Neural progenitor cell (in vitro differentiated cells): ENCODE results near the gene PSAPL1. TPM values are rescaled to one million over a fixed set of nuclear protein-coding genes. Genes with fewer than 3 reads are reported as not detected.

Source experiments
- DNase-seq: peaks from one replicate; pipeline ENCODE4 v3.0.0-alpha.2; 2016; ENCODE audit warnings: low spot score
- H2AFZ ChIP-seq: fragments of 200-600 bp; sonication (generic); replicated peaks from 2 replicates; pipeline ENCODE4 v1.6.1; 2016; ENCODE audit warnings: antibody characterized with exemption
- H3F3A ChIP-seq: fragments of 200-600 bp; sonication (generic); 2 replicates; pipeline ENCODE4 v1.6.1; 2016; ENCODE audit warnings: antibody characterized with exemption, low read depth
- H3K27ac ChIP-seq: fragments of 200-600 bp; sonication (generic); 2 replicates; pipeline ENCODE4 v1.5.1; 2016; ENCODE audit warnings: mild to moderate bottlenecking
- H3K27me3 ChIP-seq: fragments of 200-600 bp; sonication (generic); 2 replicates; pipeline ENCODE4 v1.6.1; 2016; ENCODE audit warnings: mild to moderate bottlenecking, moderate library complexity
- H3K36me3 ChIP-seq: fragments of 200-600 bp; sonication (generic); 2 replicates; pipeline ENCODE4 v1.5.1; 2016
- H3K4me1 ChIP-seq: fragments of 200-600 bp; sonication (generic); 2 replicates; pipeline ENCODE4 v1.6.1; 2016; ENCODE audit warnings: mixed run types
- H3K4me2 ChIP-seq: fragments of 200-600 bp; sonication (generic); 2 replicates; pipeline ENCODE4 v1.6.1; 2016
- H3K4me3 ChIP-seq: fragments of 200-600 bp; sonication (generic); 2 replicates; pipeline ENCODE4 v1.5.1; 2016
- H3K79me2 ChIP-seq: fragments of 200-600 bp; sonication (generic); 2 replicates; pipeline ENCODE4 v1.6.1; 2016; ENCODE audit warnings: low read depth
- H3K9ac ChIP-seq: fragments of 200-600 bp; sonication (generic); 2 replicates; pipeline ENCODE4 v1.6.1; 2016
- H3K9me3 ChIP-seq: fragments of 200-600 bp; sonication (generic); 2 replicates; pipeline ENCODE4 v1.5.1; 2016; ENCODE audit warnings: low read depth
- H4K20me1 ChIP-seq: fragments of 200-600 bp; sonication (generic); 2 replicates; pipeline ENCODE4 v1.6.1; 2016; ENCODE audit warnings: low read depth
- H3K27ac Mint-ChIP-seq: 3 replicates; pipeline ENCODE4 v1.8.0; 2021; ENCODE audit warnings: mixed read lengths
- H3K27me3 Mint-ChIP-seq: 2 replicates; pipeline ENCODE4 v1.8.0; 2022; ENCODE audit warnings: low read depth, mild to moderate bottlenecking, inconsistent platforms, moderate library complexity, mixed read lengths; ENCODE audit not compliant: insufficient read depth
- H3K36me3 Mint-ChIP-seq: 3 replicates; pipeline ENCODE4 v1.8.0; 2021; ENCODE audit warnings: mixed read lengths
- H3K4me1 Mint-ChIP-seq: 3 replicates; pipeline ENCODE4 v1.8.0; 2021; ENCODE audit warnings: mixed read lengths
- H3K4me3 Mint-ChIP-seq: 3 replicates; pipeline ENCODE4 v1.8.0; 2021; ENCODE audit warnings: mild to moderate bottlenecking, moderate library complexity, mixed read lengths
- H3K9me3 Mint-ChIP-seq: 3 replicates; pipeline ENCODE4 v1.8.0; 2020; ENCODE audit warnings: mixed read lengths
- EZH2 ChIP-seq: fragments of 200-600 bp; sonication (generic); IDR thresholded peaks from 2 replicates; pipeline ENCODE4 v1.6.1; 2017; ENCODE audit warnings: antibody characterized with exemption, mild to moderate bottlenecking, moderate library complexity
- EZH2phosphoT487 ChIP-seq: fragments of 200-600 bp; sonication (generic); IDR thresholded peaks from 2 replicates; pipeline ENCODE4 v1.6.1; 2017; ENCODE audit warnings: antibody characterized with exemption
- total RNA-seq: library from RNA; depleted of rRNA; stranded (reverse); fragments of >200 nt; gene quantifications from 2 replicates; pipeline ENCODE4 v1.2.3, GENCODE V29; 2015; ENCODE audit warnings: low replicate concordance
- TF ChIP-seq, protein P1 (sequence below): fragments of 200-600 bp; sonication (generic); IDR thresholded peaks from 2 replicates; pipeline ENCODE4 v1.5.1; 2017; ENCODE audit warnings: antibody characterized with exemption, mild to moderate bottlenecking

Gene PSAPL1
- total RNA-seq, 1 donor from 2014 or later, result not detected

GRCh38 chr4:7397206-7398103, 37.3 kb downstream of the PSAPL1 start:
- no peaks in the 10 kb centered on the region for H3K36me3 Mint-ChIP-seq
- Histone ChIP-seq H3F3A (peaks cover 16% of the 10 kb centered on the region), H3K4me1 (peaks cover 48% of the 10 kb centered on the region), H4K20me1 (no peaks in the 10 kb centered on the region), H3K27me3 (no peaks in the 10 kb centered on the region), H2AFZ (no peak overlapping the region), H3K79me2 (no peaks in the 10 kb centered on the region), H3K4me3 (no peak overlapping the region), H3K36me3 (no peaks in the 10 kb centered on the region), H3K27ac (peak overlapping the region; percentile 85), H3K4me2 (peak overlapping the region; percentile 28), H3K9me3 (no peaks in the 10 kb centered on the region), H3K9ac (no peak overlapping the region)
- H3K27me3 Mint-ChIP-seq, result peaks cover 14% of the 10 kb centered on the region
- H3K27ac Mint-ChIP-seq, result peak overlapping the region; percentile 62
- H3K4me3 Mint-ChIP-seq, result no peak overlapping the region
- H3K9me3 Mint-ChIP-seq, result peaks cover 7% of the 10 kb centered on the region
- TF ChIP-seq, protein P1, sequence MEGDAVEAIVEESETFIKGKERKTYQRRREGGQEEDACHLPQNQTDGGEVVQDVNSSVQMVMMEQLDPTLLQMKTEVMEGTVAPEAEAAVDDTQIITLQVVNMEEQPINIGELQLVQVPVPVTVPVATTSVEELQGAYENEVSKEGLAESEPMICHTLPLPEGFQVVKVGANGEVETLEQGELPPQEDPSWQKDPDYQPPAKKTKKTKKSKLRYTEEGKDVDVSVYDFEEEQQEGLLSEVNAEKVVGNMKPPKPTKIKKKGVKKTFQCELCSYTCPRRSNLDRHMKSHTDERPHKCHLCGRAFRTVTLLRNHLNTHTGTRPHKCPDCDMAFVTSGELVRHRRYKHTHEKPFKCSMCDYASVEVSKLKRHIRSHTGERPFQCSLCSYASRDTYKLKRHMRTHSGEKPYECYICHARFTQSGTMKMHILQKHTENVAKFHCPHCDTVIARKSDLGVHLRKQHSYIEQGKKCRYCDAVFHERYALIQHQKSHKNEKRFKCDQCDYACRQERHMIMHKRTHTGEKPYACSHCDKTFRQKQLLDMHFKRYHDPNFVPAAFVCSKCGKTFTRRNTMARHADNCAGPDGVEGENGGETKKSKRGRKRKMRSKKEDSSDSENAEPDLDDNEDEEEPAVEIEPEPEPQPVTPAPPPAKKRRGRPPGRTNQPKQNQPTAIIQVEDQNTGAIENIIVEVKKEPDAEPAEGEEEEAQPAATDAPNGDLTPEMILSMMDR, result no peak
- no peak for TF ChIP-seq EZH2phosphoT487
- no peak for DNase-seq
- H3K4me1 Mint-ChIP-seq, result peaks cover 62% of the 10 kb centered on the region

GRCh38 chr4:7396186-7396910, 38.4 kb downstream of the PSAPL1 start:
- no peak overlapping the region for H3K4me3 ChIP-seq
- peaks cover 68% of the 10 kb centered on the region for H3K4me1 Mint-ChIP-seq
- peaks cover 14% of the 10 kb centered on the region for H3K27me3 Mint-ChIP-seq
- H4K20me1 ChIP-seq, result no peaks in the 10 kb centered on the region
- H3K27me3 ChIP-seq, result no peaks in the 10 kb centered on the region
- H3K4me2 ChIP-seq, result peak overlapping the region; percentile 28
- H3K4me1 ChIP-seq, result peaks cover 56% of the 10 kb centered on the region
- peaks cover 7% of the 10 kb centered on the region for H3K9me3 Mint-ChIP-seq
- peak overlapping the region; percentile 42 for H3K27ac Mint-ChIP-seq
- TF ChIP-seq EZH2phosphoT487 (no peak), EZH2 (no peak)
- TF ChIP-seq, protein P1, result no peak
- no peaks in the 10 kb centered on the region for H3K36me3 Mint-ChIP-seq
- H3K36me3 ChIP-seq, result no peaks in the 10 kb centered on the region
- H3K27ac ChIP-seq, result peak overlapping the region; percentile 85
- peaks cover 16% of the 10 kb centered on the region for H3F3A ChIP-seq
- peak; percentile 80 for DNase-seq
- H3K4me3 Mint-ChIP-seq, result peak overlapping the region; percentile 16
- no peak overlapping the region for H2AFZ ChIP-seq
- H3K9ac ChIP-seq, result no peak overlapping the region
- no peaks in the 10 kb centered on the region for H3K9me3 ChIP-seq
- H3K79me2 ChIP-seq, result no peaks in the 10 kb centered on the region

GRCh38 chr4:7395645-7396044, 39.1 kb downstream of the PSAPL1 start:
- peaks cover 13% of the 10 kb centered on the region for H3K27me3 Mint-ChIP-seq
- H3F3A ChIP-seq, result peaks cover 16% of the 10 kb centered on the region
- no peak for DNase-seq
- no peak overlapping the region for H3K27ac Mint-ChIP-seq
- no peaks in the 10 kb centered on the region for H3K27me3 ChIP-seq
- H3K9ac ChIP-seq, result no peak overlapping the region
- no peaks in the 10 kb centered on the region for H4K20me1 ChIP-seq
- H3K36me3 ChIP-seq, result no peaks in the 10 kb centered on the region
- no peak overlapping the region for H3K4me3 ChIP-seq
- H3K4me1 Mint-ChIP-seq, result peaks cover 70% of the 10 kb centered on the region
- no peaks in the 10 kb centered on the region for H3K79me2 ChIP-seq
- H3K27ac ChIP-seq, result peak overlapping the region; percentile 85
- TF ChIP-seq EZH2 (no peak), EZH2phosphoT487 (no peak)
- TF ChIP-seq, protein P1, result no peak
- no peaks in the 10 kb centered on the region for H3K9me3 ChIP-seq
- no peak overlapping the region for H3K4me3 Mint-ChIP-seq
- H2AFZ ChIP-seq, result no peak overlapping the region
- peaks cover 56% of the 10 kb centered on the region for H3K4me1 ChIP-seq
- no peaks in the 10 kb centered on the region for H3K36me3 Mint-ChIP-seq
- peaks cover 2% of the 10 kb centered on the region for H3K9me3 Mint-ChIP-seq
- peak overlapping the region; percentile 28 for H3K4me2 ChIP-seq
